ENCODE data around the gene FZD2.
A peak's percentile ranks its signal among the peaks of the same experiment; 100 is the strongest.
"Not testable (repeated sequence)": the region's sequence is repeated elsewhere in the genome, so short reads cannot be mapped to it uniquely, and the experiment has no call there.

The FZD2 gene

DNA sequence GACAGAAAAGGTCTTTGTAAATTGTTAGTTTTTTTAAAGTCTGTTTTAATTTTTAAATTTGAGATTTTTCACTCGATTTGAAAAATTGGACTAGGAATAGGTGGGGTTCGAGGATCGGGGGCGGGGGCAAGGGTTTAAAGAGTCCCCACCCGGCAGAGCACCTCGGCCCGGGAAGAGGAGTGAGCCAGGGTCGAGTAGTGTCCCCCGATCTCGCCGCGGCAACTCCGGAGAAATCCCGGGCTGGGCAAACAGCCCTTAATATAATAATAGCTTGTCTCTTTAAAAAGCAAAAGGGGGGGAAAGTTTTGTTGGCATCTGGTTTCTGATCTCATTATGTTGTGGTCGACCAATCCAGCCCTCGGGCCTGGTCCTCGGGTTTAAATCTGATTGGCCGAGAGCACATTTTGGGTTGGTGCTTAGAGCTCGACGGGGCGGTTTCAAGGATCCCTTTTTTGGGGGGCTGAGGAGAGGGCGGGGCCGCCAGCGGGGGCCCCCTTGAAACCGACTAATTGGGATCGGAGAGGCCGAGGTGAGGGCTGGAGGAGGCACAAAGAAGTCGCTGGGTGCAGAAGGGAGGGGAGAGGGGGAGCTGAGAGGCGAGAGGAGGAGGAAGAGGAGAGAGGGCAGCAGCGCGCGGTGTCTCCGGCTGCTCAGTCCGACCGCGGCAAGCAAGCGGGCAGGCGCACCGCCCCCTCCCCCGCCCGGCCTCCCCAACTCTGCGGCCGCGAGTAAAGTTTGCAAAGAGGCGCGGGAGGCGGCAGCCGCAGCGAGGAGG lies at the start of gene FZD2:
Gene FZD2, plus strand, starts transcription at position 653 of the 775 bp plus-strand sequence. CDS start 205 bp downstream, outside the sequence.
- peak in 1 of 2 donors; percentile 5 for DNase-seq (ENCODE audit: low read depth in 1 of 2, low spot score in 1 of 2)

DNA sequence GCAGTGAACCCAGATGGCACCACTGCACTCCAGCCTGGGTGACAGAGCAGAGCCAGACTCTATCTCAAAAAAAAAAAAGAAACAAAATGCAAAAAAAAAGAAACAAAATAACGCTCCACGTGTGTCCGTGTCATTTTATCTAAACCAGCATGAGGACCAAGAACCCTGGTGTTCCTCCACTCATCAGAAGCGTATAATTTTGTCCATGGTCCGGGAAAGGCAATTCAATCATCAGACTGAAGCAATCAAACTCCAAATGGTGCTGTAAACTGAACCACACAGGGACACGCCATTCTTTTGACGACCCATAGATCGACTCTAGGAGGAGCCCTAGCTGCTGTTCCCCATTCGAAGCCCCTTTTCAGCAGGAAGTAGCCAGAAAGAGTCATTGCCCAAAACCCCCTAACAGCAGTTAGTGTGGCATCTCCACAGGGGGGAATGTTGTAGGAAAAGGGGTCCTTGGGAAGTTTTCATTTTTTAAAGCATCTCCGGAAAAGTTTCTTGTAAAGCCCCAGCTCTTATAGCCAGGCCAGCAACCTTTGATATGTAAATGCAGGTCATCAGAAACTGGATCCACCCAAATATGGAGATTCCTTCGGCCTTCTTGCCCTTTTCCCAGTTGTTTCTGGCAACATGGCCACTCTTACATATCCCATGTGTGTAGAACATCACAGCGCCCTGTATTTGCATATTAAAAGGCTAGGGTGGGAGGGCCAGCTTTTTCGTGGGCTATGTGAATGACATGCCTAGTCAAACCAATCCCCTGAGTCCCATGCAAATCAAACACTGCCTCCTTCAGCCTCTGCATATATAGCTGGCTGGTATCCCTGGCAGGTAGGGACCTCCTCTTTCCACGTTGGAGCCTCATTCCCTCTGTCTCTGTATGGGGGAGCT lies 45.8 kb upstream of the FZD2 start:
- not testable (repeated sequence) for DNase-seq (ENCODE audit: low read depth in 1 of 2, low spot score in 1 of 2)

DNA sequence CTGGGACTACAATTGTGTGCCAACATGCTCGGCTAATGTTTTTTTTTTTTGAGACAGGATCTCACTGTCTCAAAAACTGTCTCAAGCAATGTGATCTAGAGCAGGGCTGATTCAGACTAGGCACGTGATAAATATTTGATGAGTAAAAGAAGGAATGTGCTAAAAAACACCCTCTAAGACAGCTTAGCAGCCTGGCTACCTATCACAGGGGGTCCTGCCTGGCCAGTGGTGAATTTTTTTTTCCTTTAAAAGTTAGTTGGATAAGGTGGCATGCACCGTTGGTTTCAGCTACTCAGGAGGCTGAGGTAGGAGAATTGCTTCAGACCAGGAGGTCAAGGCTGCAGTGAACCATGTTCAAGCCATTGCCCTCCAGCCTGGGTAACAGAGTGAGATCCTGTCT lies 39.3 kb upstream of the FZD2 start:
- no peak for DNase-seq (ENCODE audit: low read depth in 1 of 2, low spot score in 1 of 2)

DNA sequence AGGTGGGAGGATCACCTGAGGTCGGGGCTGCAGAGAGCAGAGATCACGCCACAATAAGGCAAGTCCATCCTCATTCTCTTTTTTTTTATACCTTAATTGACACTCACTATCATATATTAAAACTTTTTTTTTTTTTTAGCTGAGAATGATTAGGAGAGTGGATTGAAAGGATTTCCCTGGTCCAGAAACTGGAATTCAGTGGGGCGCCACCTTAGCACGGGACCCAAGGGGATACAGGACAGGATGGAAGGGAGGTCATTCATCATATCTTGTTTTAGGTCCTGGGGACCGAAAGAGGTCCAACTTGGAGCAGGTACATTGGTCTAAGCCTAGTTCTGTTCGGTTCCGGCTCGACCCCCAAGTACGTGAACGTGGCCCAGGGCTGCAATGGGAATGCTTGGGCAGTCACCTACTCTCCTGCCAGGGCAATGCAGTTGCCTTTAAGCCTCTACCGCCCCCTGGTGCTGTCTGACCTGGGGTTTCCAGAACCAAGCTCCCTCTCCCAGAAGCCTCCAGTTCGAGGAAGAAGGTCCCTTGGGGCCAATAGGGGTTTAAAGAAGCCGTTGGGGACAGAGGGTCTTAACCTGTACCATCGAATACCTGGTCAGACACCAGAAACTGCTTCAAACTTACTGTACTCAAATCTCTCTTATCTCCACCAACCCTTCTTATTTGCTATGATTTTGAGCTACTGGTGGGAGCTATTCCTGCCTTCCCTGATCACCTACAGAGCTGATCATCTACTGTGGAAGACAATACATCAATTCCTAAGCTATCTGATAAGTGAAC lies 34.2 kb upstream of the FZD2 start:
- peak in 1 of 2 donors; percentile 42 for DNase-seq (ENCODE audit: low read depth in 1 of 2, low spot score in 1 of 2)

DNA sequence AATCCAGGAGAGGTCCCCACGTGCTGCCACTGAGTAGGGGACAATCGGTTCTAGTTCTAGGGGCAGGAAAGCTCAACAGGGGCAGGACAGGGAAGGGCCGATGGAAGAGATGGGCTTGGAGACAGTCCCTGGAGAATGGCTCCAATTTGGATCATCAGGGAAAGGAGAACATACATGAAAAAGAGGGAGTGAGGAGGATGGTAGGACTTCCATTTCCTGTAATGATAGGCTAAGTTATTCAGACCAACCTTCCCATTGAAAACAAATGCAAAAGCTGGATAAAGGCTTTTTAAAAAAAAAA lies 33.7 kb upstream of the FZD2 start:
- no peak for DNase-seq (ENCODE audit: low read depth in 1 of 2, low spot score in 1 of 2)

DNA sequence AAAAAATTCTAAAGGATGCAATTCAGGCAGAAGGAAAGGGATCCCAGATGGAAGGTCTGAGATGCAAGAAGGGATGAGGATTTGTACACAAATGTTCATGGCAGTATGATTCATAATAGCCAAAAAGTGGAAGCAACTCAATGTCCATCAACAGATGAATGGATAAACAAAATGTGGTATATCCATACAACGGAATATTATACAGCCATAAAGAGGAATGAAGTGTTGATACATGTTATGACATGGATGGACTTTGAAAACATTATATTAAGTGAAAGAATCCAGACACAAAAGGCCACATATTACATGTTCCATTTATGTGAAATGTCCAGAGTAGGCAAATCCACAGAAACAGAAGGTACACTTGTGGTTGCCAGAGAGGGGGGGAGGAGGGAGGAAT lies 30.2 kb upstream of the FZD2 start:
- no peak for DNase-seq (ENCODE audit: low read depth in 1 of 2, low spot score in 1 of 2)

DNA sequence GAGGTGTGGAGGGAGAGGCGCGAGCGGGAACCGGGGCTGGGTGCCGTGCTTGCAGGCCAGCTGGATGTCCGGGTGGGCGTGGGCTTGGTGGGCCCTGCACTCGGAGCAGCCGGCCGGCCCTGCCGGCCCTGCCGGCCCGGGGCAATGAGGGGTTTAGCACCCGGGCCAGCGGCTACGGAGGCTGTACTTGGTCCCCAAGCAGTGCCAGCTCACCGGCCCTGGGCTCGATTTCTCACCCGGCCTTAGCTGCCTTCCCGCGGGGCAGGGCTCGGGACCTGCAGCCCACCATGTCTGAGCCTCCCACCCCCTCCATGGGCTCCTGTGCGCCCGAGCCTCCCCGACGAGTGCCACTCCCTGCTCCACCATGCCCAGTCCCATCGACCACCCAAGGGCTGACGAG lies 29.3 kb upstream of the FZD2 start:
- no peak for DNase-seq (ENCODE audit: low read depth in 1 of 2, low spot score in 1 of 2)

DNA sequence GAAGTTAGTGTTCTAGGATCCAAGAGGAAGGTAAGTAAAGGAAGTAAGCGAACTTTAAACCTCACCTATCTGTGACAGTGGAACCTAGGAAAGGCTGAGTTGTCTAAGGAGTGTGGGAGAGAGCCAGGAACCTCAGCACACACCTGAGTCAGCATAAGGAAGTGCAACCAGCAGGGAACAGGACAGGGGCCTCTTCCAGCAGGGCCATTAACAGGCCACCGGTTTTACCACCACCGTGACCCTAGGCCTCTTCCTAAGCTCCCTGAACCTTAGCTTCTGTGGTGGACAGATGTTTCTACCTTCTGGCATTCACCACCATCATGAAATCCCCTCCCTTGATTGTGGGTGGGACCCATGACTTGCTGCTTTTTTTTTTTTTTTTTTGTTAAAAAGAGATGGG lies 27.4 kb upstream of the FZD2 start:
- DNase-seq (ENCODE audit: low read depth in 1 of 2, low spot score in 1 of 2): no peak

DNA sequence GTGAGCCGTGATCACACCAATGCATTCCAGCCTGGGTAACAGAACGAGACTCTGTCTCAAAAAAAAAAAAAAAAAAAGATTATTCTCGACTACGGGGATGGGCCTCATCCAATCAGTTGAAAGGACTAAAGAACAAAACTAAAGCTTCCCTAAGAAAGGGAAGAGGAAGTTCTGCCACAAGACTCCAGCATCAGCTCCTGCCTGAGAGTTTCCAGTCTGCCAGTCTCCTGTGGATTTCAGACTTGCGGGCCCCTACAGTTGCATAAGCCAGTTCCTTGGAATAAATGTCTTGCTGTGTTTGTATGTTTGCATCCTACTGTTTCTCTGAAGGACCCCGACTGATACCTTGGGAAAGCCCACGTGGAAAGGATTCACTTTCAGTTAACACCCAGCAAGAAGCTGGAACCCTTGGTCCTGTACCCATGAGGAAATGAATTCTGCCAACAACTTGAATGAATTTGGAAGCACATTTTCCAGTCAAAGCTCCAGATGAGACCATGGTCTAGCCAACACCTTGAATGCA lies 26.3 kb upstream of the FZD2 start:
- DNase-seq (ENCODE audit: low read depth in 1 of 2, low spot score in 1 of 2): no peak

DNA sequence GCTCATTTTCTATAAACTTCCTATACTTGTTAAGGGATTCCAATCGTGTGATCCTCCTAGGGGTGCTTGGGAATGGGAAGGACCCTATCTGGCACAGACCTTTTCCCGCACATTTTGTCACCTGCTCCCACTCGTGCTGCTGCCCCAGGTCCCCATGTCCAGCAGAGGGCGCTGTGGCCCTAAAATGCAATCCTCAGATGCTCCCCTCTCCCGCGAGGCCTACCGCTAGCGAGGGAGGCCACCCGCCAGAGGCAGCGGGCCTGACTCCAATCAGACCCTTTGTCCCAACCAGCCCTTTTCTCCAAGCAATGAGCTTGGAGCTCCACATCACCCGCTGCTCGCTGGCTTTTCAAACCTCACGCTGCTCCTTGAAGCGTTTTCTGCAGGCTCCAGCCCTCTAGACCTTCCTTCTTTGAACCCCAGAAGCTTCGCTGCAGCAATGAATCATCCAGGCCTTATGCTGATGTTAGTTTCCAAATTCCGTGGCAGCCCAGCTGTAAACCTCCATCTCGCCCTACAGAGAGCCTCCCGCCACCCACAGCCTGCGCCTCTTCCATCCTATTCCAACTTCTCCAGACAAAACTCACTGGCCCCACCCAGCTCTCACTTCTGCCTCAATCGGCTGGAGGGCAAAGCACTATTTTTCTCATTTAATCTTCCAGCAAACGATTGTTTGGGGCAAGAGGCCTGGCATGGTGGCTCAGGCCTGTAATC lies 23.6 kb upstream of the FZD2 start:
- peak; percentile 65 to 79 for DNase-seq (ENCODE audit: low read depth in 1 of 2, low spot score in 1 of 2)

DNA sequence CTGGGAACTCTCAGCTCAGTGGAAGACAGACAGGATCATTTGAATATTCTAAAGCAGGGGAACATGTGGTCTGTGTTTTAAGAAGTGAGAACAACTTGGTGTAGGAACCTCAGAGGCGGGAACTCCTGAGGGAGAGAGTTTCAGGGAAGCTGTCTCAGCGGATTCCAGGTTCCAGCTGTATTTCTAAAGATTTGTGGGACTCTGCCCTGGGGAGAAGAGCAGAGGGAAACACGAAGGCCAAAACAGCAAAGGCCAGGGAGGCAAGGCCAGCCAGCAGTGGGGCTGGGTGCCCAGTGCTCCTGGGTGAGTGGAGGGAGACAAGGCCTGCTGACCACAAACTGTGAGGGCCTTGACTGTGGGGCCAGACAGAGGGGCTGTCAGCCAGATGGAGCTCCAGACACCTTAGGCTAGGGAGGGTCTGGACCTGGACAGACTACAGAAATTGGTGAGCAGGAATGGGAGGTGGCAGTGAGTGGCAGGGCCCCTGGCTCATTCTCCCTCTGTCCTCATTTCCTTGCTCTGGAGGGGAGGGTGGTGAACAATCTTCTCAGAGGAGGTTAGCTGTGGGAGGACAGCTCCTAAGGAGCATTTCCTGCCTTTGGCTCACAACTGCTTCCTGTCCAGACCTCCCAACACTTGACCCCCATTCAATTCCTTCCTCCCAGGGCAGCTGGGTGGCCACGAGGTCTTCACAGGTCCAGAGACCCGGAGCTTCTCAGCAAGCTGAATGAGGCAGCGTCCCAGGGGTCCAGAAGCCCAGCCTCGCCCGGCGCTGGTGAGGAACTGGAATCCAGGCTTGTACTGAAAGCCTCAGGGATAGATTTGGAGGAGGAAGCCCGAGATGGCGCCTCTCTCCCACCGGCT lies 21.0 kb upstream of the FZD2 start:
- DNase-seq (ENCODE audit: low read depth in 1 of 2, low spot score in 1 of 2): no peak

DNA sequence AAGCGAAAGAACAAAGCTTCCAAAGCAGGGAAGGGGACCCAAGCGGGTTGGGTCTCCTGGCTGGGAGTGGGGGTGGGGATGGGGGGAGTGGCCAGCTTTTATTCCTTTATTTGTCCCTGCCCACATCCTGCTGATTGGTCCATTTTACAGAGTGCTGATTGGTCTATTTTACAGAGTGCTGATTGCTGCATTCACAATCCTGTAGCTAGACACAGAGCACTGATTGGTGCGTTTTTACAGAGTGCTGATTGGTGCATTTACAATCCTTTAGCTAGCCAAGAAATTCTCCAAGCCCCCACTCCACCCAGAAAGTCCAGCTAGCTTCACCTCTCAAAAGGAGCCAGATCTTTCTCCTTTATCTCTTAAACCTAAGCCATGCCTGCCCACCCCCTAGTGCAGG lies 19.4 kb upstream of the FZD2 start:
- DNase-seq (ENCODE audit: low read depth in 1 of 2, low spot score in 1 of 2): not testable (repeated sequence)

DNA sequence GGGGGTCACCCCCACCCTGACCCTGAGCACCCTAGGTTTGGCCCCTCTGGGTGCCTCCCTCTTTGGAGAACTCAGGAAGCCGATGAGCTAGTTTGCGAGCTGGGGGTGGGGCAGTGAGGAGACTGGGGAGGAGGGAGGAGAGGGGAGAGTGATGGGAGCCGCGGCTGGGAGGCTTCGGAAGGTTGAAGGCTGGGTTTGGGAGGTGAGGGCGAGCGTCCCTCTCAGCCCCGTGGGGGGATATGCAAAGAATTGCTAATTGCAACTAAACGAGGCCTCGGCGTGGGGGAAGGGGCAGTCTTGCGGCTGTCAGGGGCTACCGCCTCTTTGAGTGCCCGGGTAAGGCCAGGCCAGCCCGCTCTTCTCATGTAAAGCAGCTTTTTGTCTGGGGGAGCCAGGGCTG lies 17.6 kb upstream of the FZD2 start:
- DNase-seq (ENCODE audit: low read depth in 1 of 2, low spot score in 1 of 2): no peak

DNA sequence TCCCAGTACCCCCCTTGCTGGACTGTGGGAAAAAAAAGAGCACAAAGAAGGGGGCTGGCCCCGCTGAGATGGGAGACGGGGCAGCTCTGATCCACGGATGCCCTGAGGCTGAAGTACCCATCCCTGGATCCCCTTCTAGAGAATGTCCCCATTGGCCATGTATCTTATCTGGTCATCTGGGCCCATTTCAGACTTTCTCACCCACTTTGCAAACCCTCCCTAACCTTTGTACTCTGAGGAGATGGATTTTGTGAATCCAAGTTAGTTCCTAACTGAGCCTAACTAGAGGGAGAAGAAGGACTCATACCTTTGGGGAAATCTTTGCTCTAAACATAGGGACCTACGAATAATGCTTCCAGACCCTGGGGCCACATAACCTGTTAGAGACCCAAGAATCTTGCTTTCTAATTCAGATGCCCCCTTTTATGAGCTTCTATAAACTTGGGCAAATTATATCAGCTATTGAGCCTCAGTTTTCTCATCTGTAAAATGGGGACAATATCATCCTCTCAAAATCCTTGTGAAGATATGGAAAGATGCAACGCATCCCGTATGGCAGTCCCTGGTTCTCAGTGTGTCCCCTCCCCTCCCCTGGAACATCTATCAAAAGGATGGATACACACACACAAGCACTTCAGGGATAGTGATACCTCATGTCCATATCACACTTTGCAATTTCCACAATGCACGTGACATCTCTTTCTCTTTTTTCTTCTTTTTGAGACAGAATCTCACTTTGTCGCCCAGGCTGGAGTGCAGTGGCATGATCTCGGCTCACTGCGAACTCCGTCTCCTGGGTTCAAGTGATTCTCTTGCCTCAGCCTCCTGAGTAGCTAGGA lies 16.8 kb upstream of the FZD2 start:
- DNase-seq (ENCODE audit: low read depth in 1 of 2, low spot score in 1 of 2): no peak

DNA sequence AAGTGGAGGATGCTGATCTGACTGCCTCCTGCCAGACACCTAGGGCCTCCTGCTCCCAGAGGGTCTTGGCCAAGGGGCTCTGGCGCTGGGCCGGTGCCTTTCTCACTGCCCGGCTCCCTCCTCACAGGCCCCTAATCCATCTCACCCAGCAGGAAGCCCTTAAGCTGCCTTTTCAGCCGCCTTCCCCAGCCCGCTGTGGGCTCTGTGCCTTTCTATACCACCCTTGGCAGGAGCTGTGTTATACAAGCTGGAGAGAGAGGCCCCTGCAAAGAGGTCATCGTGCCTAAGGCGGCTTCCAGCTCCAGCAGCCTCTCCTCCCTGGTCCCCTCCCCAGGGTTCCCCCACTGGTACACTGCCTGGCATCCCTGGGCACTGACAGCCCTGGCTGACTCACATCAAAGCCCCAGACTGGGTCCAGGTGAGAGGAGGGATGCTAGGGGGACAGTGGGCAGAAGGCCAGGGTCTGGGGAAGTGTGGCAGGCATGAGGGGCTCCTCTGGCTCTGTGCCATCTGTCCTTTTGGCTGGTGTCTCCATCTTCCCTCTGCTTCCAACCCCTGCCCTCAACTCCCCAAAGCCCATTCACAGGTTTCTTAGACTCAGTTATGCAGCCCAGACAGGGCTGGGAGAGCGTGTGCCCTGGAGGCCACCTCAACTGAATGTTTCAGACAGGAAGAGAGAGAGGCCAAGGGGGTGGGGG lies 15.3 kb upstream of the FZD2 start:
- no peak for DNase-seq (ENCODE audit: low read depth in 1 of 2, low spot score in 1 of 2)

DNA sequence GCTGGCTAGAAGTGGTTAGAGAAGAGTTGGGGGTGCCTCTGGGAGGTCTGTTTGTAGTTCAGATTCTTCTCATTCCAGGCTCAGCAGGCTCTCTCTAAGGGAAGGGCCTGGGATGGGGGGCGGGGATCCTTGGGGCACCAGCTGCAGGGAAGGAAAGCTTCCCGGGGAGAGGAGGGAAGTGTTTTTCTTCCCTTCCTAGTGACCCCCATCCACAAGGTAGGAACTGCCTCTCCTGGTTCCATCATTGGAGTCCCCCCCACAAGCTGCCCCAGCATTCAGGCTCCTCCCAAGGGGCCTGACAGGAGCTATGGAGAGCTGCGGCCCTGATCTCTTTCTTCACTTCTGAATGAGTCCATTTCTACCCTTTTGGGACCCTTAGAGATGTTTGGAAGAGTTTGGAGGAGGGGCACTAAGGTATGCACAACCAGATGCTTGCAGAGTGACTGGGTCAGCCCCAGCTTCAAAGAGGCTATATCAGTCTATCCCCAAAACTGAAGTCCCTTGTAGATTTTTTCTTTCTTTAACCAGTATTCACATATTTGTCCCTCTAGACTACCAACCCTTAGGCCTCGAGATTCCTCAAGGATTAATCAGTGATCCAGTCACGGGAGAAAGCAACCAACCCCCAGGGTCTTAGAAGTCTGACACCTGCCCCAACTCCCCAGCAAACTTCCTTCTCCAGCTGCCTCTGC lies 13.9 kb upstream of the FZD2 start:
- no peak for DNase-seq (ENCODE audit: low read depth in 1 of 2, low spot score in 1 of 2)

DNA sequence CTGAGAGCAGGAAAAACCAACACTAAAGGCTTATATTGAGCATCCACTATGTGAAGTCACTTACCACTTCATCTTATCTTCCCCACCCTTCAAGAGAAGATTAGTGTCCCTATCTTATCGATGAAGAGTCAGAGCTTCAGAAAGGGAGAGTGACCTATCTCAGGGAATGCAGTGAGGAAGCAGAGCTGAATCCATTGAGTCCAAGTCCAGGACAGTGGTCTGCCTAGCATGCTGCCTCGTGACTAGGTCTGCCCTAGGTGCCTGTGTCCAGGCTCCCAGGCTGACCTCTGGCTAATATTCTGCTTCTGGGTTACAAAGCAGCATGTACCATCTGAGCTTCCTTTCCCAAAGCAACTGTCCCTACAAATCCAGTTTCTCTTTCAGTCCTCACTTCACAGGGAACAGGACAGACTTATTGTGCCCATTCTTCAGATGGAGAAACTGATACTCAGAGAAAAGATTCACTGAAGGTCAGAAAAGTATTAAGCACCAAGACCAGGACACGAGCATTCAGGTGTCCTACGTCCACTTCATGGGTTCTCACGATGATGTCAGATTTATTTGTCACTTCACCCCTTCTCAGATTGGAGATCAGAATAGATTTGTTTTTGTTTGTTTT lies 13.3 kb upstream of the FZD2 start:
- no peak for DNase-seq (ENCODE audit: low read depth in 1 of 2, low spot score in 1 of 2)
